Testis (tissue), 2 donors: ENCODE measurements around the gene SETD2.

Experiments used
- POLR2A ChIP-seq: fragments of 450-650 bp; IDR thresholded peaks from one replicate; pipeline ENCODE4 v1.6.1; 2017; ENCODE audit warnings: antibody characterized with exemption, mild to moderate bottlenecking, moderate library complexity
- TF ChIP-seq, protein P1 (sequence below), 3 experiments: fragments of 450-650 bp in 2 of 3; fragments of 200-600 bp in 1 of 3; sonication (generic) in 1 of 3; IDR thresholded peaks; one replicate each; pipeline ENCODE4 v1.5.1; 2016 to 2019; ENCODE audit warnings: antibody characterized with exemption in 3 of 3, mild to moderate bottlenecking in 2 of 3, moderate library complexity in 1 of 3

DNA sequence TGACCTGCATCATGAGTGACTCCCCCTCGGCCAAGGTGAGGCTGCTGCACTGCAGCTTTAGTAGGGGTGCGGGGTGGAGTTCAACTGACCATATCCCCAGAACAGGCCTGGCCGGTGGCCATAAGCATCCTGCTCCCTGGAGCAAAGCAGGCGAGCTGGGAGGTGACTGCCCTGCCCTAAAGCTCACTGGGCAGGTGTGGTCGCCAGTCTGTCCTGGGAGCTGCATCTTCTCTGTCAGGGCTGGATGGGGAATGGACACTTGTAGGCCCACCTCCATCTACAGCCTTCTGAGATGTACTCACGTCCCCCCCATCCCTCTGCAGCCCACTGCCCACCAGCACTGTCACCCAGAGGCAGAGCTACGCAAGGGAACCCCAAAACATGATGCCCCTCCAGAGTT is 169.9 kb downstream of the SETD2 start:
- TF ChIP-seq, protein P1, sequence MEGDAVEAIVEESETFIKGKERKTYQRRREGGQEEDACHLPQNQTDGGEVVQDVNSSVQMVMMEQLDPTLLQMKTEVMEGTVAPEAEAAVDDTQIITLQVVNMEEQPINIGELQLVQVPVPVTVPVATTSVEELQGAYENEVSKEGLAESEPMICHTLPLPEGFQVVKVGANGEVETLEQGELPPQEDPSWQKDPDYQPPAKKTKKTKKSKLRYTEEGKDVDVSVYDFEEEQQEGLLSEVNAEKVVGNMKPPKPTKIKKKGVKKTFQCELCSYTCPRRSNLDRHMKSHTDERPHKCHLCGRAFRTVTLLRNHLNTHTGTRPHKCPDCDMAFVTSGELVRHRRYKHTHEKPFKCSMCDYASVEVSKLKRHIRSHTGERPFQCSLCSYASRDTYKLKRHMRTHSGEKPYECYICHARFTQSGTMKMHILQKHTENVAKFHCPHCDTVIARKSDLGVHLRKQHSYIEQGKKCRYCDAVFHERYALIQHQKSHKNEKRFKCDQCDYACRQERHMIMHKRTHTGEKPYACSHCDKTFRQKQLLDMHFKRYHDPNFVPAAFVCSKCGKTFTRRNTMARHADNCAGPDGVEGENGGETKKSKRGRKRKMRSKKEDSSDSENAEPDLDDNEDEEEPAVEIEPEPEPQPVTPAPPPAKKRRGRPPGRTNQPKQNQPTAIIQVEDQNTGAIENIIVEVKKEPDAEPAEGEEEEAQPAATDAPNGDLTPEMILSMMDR (IDR thresholded peaks at IDR 0.05): no peak
- TF ChIP-seq POLR2A: no peak
